NCI-H510A (cell line): ENCODE data around the gene NID1.

Experiments used
- DNase-seq: peaks from one replicate; lab custom pipeline; 2025; lab: John Stamatoyannopoulos, UW

Gene NID1

GRCh38 chr1:236067854-236068454 is 3.1 kb upstream of the NID1 start:
- DNase-seq, result no peak

GRCh38 chr1:236066828-236067386 is 2.0 kb upstream of the NID1 start:
- DNase-seq, result no peak

DNA sequence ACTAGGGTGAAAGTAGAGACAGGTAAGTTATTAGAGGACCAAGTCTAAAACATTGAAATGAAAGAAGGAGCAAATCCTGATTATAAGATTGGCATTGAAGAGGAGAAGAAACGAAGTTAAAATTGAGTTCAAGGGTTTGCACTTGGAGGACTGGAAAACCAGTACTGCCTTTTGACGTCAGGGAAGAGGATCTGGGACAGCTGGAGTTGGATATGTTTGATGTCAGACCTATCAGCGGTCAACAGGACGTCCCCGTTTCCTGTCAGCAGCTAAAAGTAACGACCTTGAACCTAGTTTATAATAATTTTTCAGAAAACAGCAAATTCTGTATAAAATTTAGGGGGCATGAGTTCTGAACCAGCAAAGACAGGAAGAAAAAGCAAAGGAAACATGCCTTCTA is 1.2 kb upstream of the NID1 start:
- DNase-seq, result no peak

DNA sequence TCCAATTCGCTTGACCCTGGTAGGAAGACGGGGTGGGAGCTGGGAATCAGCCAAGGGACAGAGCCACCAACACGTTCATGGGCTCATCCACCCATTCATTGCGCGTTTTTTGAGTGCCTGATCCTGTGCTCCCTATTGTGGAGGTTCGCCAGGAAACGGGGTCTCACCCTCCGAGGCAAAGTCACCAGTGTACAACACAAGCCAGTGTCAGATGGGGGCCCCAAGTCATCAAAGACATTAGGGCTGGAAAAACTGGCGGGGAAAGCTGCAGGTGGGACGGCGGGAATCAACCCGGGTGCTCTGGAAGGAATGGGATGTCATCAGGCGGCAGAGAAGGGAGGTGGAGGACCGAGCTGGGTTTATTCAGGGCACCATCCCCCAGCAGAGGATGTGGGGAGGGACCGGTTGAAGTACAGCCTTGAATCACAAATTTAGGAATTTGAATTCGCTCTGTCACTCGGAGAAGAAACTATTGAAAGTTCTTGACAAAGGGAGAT is 667 bp upstream of the NID1 start:
- no peak for DNase-seq

- no peak for DNase-seq
Measured at GRCh38 chr1:236063919-236064673, 794 bp downstream of the NID1 start.

GRCh38 chr1:236063551-236063918 is 1.4 kb downstream of the NID1 start:
- DNase-seq, result no peak

DNA sequence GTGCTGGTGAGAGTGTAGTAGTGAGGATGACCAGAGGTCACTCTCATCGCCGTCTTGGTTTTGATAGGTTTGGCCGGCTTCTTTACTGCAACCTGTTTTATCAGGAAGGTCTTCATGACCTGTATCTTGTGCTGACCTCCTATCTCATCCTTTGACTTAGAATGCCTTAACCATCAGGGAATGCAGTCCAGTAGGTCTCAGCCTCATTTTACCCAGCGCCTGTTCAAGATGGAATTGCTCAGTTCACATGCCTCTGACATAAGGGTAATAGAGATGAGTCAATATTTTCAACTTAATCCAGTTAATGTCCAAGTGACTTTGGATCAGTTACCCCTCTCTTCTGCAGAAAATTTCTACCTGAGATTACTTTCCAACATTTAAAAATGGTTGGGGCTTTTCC is 4.6 kb downstream of the NID1 start:
- DNase-seq, result no peak

DNA sequence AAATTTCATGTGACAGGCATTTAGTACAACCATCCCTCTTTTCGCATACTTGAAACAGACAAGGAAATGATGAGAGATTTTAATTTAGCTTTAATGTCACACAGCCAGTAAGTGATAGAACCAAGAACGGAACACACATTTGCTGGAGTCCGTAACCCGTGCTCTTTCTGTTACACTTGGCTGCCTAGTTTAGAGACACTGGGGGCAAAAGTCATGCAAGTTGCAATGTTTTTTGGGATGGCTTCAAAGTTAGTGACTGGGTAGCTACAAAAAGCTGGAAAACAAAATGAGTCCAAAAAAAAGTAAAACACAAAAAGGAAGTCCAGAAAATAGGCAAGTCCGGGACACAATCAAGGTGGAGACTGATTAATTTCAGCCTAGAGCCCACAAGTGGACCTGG is 5.9 kb downstream of the NID1 start:
- no peak for DNase-seq

DNA sequence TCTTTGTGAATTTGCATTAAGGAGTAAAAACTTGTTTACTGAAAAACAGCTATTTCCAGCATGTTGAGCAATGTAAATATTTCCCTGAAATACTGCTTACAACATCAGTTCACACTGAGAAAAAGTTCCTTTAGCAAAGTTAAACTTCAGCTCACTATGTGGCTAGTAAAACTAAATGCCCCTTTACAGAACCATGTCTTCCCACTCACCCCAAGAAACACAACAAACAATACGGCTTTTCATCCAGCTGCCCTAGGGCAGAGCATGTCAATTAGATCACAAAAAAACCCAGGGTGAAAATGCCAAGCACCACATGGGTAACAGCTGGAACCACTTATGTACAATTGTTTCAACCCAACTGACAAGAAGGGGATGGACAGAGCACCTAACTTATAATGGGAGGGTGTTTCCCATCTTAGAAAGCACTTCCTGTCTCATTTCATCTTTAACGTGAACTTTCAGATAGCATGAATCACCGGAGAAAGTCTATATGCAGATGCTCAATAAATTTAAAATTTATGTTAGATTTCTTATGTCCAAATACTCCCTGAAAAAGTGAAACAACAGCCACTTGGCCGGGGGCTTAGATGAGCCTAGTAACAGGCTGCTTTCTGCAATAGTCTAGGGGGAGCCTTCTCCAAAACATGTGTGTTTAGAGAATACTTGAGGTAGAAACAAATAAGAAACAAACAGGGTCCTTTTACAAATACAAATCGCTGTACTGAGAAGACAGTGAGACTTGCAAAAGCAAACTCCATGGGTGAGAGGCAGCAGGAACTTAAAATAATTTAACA is 6.6 kb downstream of the NID1 start:
- DNase-seq, result no peak

DNA sequence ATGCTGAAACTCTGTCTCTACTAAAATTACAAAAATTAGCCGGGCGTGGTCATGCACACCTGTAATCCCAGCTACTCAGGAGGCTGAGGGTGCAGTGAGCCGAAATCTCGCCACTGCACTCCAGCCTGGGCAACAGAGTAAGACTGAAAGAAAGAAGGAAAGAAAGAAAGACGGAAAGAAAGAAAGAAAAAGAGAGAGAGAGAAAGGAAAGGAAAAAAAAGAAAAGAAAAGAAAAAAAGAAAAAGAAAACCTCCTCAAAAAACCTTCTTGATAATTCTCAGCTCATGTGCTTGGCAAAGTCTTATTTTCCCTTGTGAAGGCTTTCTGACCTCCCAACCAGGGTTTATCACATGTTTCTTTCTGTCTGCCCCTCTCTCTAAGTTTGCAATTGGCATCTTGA is 7.3 kb downstream of the NID1 start:
- DNase-seq, result no peak

DNA sequence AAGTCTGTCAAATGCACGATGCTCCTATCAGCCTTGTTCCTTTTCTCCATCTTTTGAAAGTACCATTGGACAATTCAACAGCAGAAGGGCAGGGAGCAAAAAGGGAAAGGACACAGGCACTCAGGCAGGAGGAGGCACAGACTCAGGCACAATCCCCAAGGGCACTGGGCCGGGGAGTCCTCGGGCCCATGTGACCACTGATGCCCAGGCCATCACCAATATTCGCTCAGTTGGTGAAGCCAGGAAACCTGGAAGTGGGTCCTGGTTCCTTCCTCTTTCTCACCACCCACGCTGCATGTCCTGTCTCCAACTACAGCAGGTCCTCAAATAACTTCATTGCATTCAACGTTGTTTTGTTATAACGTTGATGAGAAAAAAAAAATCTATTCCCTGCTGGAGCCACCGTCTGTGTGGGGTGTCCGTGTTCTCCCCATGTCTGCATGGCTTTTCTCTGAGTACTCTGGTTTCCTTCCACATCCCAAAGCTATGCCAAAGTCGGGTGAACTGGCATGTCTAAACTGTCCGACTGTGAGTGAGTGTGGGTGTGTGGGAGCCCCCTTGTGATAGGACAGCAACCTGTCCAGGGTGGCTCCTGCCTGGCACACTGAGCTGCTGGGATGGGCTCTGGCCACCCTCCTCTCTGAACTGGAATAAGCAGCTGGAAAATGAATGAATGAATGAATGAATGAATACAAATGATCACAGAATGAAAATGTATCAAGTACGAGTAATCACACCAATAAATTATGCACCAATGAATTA is 12.5 kb downstream of the NID1 start:
- no peak for DNase-seq

GRCh38 chr1:236051242-236051791 is 13.6 kb downstream of the NID1 start:
- DNase-seq, result no peak

GRCh38 chr1:236045771-236046170 is 19.1 kb downstream of the NID1 start:
- no peak for DNase-seq

DNA sequence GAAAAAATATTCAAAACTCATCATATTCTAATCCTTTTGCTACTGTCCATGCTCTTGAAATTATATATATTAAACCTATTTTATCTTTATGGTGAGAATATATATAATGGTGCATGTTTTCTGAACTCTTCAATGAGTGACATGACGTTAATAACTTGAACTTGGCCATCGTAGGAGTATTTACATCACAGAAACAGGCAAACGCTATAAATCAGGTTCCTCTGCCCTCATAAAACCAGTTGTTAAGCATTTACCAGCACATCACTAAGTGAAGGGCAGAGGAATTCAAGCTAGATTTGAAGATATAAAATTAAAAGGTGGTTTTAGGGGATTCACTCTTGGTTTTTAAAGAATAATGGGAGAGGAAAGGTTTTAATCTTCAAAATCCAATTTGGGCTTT is 20.5 kb downstream of the NID1 start:
- DNase-seq, result no peak

GRCh38 chr1:236041631-236042618 is 23.0 kb downstream of the NID1 start:
- DNase-seq, result no peak

DNA sequence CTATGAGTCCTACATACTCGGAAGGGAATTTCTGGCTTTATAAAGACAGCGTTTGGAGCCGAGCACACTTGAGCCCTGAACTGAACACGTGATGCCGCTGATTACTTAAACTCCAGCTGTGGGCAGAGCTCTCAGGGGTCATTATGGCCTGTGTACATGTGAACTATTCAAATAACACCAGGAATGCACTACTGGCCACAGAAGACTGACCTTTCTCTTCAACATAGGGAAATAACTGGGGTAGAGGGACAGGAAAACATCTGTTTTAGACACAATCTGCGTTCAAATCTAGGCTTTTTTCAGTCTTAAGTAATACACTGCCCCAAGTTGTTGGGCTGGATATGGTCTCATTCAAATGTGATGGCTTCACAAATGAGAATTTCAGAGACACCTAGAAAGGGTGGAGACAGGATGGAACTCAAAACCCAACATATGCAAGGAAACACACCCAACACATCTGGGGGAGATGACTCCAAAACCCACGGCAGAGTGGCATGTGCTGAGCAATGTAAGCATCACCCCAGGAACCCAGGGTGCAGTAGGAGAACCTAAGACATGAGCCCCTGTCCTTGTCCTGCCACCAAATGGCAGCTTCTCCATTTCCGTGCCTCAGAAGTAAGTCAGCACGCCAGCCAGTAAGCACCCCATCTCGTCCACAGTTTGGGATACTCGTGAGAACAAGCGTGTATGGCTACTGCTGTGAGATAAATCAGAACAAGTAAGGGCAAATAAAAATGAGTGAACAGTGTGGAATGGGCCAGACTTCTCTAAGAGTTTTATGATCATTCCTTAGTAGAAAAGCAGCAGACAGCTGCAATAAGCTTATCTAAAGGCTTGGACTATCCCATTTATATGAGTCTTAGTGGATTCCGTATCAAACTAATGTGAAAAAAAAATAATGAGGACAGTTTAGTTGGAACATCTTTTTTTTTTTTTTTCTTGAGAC is 24.9 kb downstream of the NID1 start:
- no peak for DNase-seq

GRCh38 chr1:236038034-236038433 is 26.9 kb downstream of the NID1 start:
- no peak for DNase-seq

- no peak for DNase-seq
Measured at GRCh38 chr1:236035681-236036101, 29.2 kb downstream of the NID1 start.

DNA sequence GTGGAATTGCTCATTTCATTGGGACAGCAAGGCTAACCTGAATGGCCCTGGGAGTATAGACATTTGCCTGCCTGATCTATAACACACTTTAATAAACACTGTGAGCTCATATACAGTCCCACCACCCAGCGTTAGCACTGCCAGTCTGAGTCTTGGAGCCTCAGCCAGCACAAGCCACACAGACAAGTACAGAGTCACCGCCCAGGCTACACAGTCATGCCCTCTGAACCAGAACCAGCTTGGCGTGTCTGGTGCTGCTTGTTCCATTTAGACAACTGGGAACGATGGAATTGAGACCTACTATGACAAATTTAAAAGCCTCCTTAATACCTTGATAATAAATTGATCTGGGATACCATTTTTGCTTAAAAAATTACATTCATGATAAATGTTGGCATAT is 31.6 kb downstream of the NID1 start:
- no peak for DNase-seq
